Caco-2 (cell line): Measurements from ENCODE around the gene DERL2. TPM values are rescaled to one million over a fixed set of nuclear protein-coding genes. Genes with fewer than 3 reads are reported as not detected.

ENCODE experiments used
- BruUV-seq: library from RNA; stranded (reverse); fragments of 400-500 nt; replicated peaks from 2 replicates; lab custom pipeline; 2021; lab: Mats Ljungman, UMichigan
- CTCF ChIA-PET: fragments of 300-600 bp; sonication (Branson Sonifier 250); formaldehyde crosslinking; loops from one replicate; lab custom pipeline; 2022; ENCODE audit warnings: antibody characterized with exemption; lab: Charles Lee
- POLR2A ChIA-PET: fragments of 300-600 bp; sonication (Branson Sonifier 250); formaldehyde crosslinking; loops from one replicate; lab custom pipeline; 2022; ENCODE audit warnings: antibody characterized with exemption; lab: Charles Lee
- DNase-seq, 2 experiments: peaks; one replicate each; pipeline versions ENCODE4 v3.0.0 to v3.0.0-alpha.2; 2020 to 2022
- H3K27me3 ChIP-seq: replicated peaks from 2 replicates; pipeline ENCODE4 v1.6.0; 2011; ENCODE audit warnings: low read length; ENCODE audit not compliant: control insufficient read depth, insufficient read depth
- H3K36me3 ChIP-seq: 2 replicates; pipeline ENCODE4 v1.5.1; 2011; ENCODE audit warnings: low read length; ENCODE audit not compliant: control insufficient read depth, insufficient read depth
- H3K4me1 ChIP-seq: fragments of 250-450 bp; sonication (Bioruptor Pico); 2 replicates; pipeline ENCODE4 v1.5.1; 2020; ENCODE audit warnings: mild to moderate bottlenecking
- H3K4me3 ChIP-seq: 2 replicates; pipeline ENCODE4 v1.5.1; 2011; ENCODE audit warnings: low read depth, mild to moderate bottlenecking, control low read depth, low read length
- H3K9me3 ChIP-seq: fragments of 250-450 bp; sonication (Bioruptor Pico); 2 replicates; pipeline ENCODE4 v1.5.1; 2020; ENCODE audit warnings: mild to moderate bottlenecking, moderate library complexity
- H3K27ac Mint-ChIP-seq: one replicate; pipeline ENCODE4 v1.8.0; 2022; ENCODE audit warnings: mixed read lengths; ENCODE audit not compliant: unreplicated experiment
- H3K27me3 Mint-ChIP-seq: one replicate; pipeline ENCODE4 v1.8.0; 2022; ENCODE audit warnings: mixed read lengths; ENCODE audit not compliant: insufficient read depth, unreplicated experiment
- H3K36me3 Mint-ChIP-seq: one replicate; pipeline ENCODE4 v1.8.0; 2022; ENCODE audit warnings: mild to moderate bottlenecking, mixed read lengths; ENCODE audit not compliant: insufficient read depth, unreplicated experiment
- H3K4me1 Mint-ChIP-seq: one replicate; pipeline ENCODE4 v1.8.0; 2022; ENCODE audit warnings: low read depth, mixed read lengths; ENCODE audit not compliant: unreplicated experiment
- H3K4me3 Mint-ChIP-seq: one replicate; pipeline ENCODE4 v1.8.0; 2022; ENCODE audit warnings: mild to moderate bottlenecking, moderate library complexity, mixed read lengths; ENCODE audit not compliant: unreplicated experiment
- H3K9me3 Mint-ChIP-seq: one replicate; pipeline ENCODE4 v1.8.0; 2022; ENCODE audit warnings: mixed read lengths; ENCODE audit not compliant: unreplicated experiment
- CTCF ChIP-seq, 2 experiments: fragments of 200-600 bp in 1 of 2; IDR thresholded peaks; 1 replicate in 1 of 2; 2 replicates in 1 of 2; pipeline versions ENCODE4 v1.5.1 to v1.8.0; 2011 to 2022; ENCODE audit warnings: antibody characterized with exemption in 1 of 2, control low read depth in 1 of 2, inconsistent platforms in 1 of 2, low read depth in 1 of 2, low read length in 1 of 2, mild to moderate bottlenecking in 1 of 2, moderate library complexity in 1 of 2; ENCODE audit not compliant: insufficient read depth in 1 of 2, severe bottlenecking in 1 of 2, unreplicated experiment in 1 of 2
- intact Hi-C: fragments of 100-400 bp; cut with micrococcal nuclease; formaldehyde crosslinking; loops from one replicate; pipeline ENCODE4 v1.10.0; 2022; ENCODE audit not compliant: unreplicated experiment
- total RNA-seq: library from RNA; stranded (reverse); gene quantifications from 2 replicates; pipeline ENCODE4 v1.2.3, GENCODE V29; 2022

Gene DERL2
- total RNA-seq, 1 experiment from 2014 or later = 34.9 TPM

- no peak for DNase-seq
- Mint-ChIP-seq H3K4me3 (no peak overlapping the region), H3K27me3 (no peaks in the 10 kb centered on the region), H3K4me1 (no peaks in the 10 kb centered on the region), H3K36me3 (peaks cover 37% of the 10 kb centered on the region), H3K9me3 (no peaks in the 10 kb centered on the region), H3K27ac (no peak overlapping the region)
- H3K36me3 ChIP-seq = peaks cover 3% of the 10 kb centered on the region; the same call in 1 of the 2 replicates
- ChIA-PET CTCF (interaction anchor here (0.7 kb wide), 1 partner anchor 14 kb away, joined by 3 read pairs; no protein-coding TSS in a partner anchor), POLR2A (no interaction called here)
- no peak overlapping the region for H3K4me3 ChIP-seq
- no peaks in the 10 kb centered on the region for H3K4me1 ChIP-seq
- no TSS peak for BruUV-seq
- TF ChIP-seq CTCF (IDR thresholded peaks at IDR 0.05; ENCODE audit: insufficient read depth in 1 of 2, low read depth in 1 of 2, low read length in 1 of 2, severe bottlenecking in 1 of 2, unreplicated experiment in 1 of 2) = no peak
- intact Hi-C loops = no loop called here
- no peaks in the 10 kb centered on the region for H3K27me3 ChIP-seq
- no peaks in the 10 kb centered on the region for H3K9me3 ChIP-seq
These were observed 61.1 kb downstream of the DERL2 start for GRCh38 chr17:5424909-5425308.

GRCh38 chr17:5422505-5422904 is 63.5 kb downstream of the DERL2 start:
- H3K27ac Mint-ChIP-seq = no peak overlapping the region
- CTCF ChIA-PET = no interaction called here

More at GRCh38 chr17:5422505-5422904, 63.5 kb downstream of the DERL2 start:
- no TSS peak for BruUV-seq
- no peak for DNase-seq
- POLR2A ChIA-PET = no interaction called here
- Mint-ChIP-seq H3K4me3 (no peak overlapping the region), H3K9me3 (no peaks in the 10 kb centered on the region), H3K4me1 (no peaks in the 10 kb centered on the region), H3K27me3 (no peaks in the 10 kb centered on the region), H3K36me3 (peaks cover 35% of the 10 kb centered on the region)
- Histone ChIP-seq H3K36me3 (peaks cover 3% of the 10 kb centered on the region; the same call in 1 of the 2 replicates), H3K4me1 (no peaks in the 10 kb centered on the region), H3K9me3 (no peaks in the 10 kb centered on the region), H3K4me3 (no peak overlapping the region), H3K27me3 (no peaks in the 10 kb centered on the region)
- intact Hi-C loops = no loop called here
- TF ChIP-seq CTCF (IDR thresholded peaks at IDR 0.05; ENCODE audit: insufficient read depth in 1 of 2, low read depth in 1 of 2, low read length in 1 of 2, severe bottlenecking in 1 of 2, unreplicated experiment in 1 of 2) = no peak

Other genes with a start within 250 kb of the DERL2 start
- gene RABEP1, start 203.9 kb downstream of the DERL2 start, total RNA-seq = 21.8 and 22.4 TPM in 2 replicates
- gene NUP88, start 66.5 kb downstream of the DERL2 start, total RNA-seq = 52.3 and 56.6 TPM in 2 replicates
- gene RPAIN, start 66.0 kb downstream of the DERL2 start, total RNA-seq = 30.5 and 36.5 TPM in 2 replicates
- gene C1QBP, start 47.0 kb downstream of the DERL2 start, total RNA-seq = 129 and 149 TPM in 2 replicates
- gene DHX33, start 17.2 kb downstream of the DERL2 start, total RNA-seq = 15.5 and 17.1 TPM in 2 replicates
- 11.7 and 13.9 TPM in 2 replicates for gene MIS12, start 388 bp upstream of the DERL2 start, total RNA-seq
- gene NLRP1, start 98.3 kb upstream of the DERL2 start, total RNA-seq = 0.09 and 0.28 TPM in 2 replicates